Esophagus muscularis mucosa (tissue), 3 donors: ENCODE data around the gene ASXL1.
"Not testable (repeated sequence)": the region's sequence is repeated elsewhere in the genome, so short reads cannot be mapped to it uniquely, and the experiment has no call there.

Experiments
- EP300 ChIP-seq: sonication (generic); formaldehyde crosslinking; IDR thresholded peaks from one replicate; pipeline ENCODE4 v1.6.1; 2017; ENCODE audit warnings: antibody characterized with exemption
- TF ChIP-seq, protein P1 (sequence below), 3 experiments: fragments of 200-600 bp in 2 of 3; fragments of 450-650 bp in 1 of 3; sonication (generic) in 2 of 3; IDR thresholded peaks; one replicate each; pipeline ENCODE4 v1.5.1; 2017 to 2019; ENCODE audit warnings: antibody characterized with exemption in 3 of 3, mild to moderate bottlenecking in 2 of 3, moderate library complexity in 1 of 3

- TF ChIP-seq EP300, result not testable (repeated sequence)
- TF ChIP-seq, protein P1, sequence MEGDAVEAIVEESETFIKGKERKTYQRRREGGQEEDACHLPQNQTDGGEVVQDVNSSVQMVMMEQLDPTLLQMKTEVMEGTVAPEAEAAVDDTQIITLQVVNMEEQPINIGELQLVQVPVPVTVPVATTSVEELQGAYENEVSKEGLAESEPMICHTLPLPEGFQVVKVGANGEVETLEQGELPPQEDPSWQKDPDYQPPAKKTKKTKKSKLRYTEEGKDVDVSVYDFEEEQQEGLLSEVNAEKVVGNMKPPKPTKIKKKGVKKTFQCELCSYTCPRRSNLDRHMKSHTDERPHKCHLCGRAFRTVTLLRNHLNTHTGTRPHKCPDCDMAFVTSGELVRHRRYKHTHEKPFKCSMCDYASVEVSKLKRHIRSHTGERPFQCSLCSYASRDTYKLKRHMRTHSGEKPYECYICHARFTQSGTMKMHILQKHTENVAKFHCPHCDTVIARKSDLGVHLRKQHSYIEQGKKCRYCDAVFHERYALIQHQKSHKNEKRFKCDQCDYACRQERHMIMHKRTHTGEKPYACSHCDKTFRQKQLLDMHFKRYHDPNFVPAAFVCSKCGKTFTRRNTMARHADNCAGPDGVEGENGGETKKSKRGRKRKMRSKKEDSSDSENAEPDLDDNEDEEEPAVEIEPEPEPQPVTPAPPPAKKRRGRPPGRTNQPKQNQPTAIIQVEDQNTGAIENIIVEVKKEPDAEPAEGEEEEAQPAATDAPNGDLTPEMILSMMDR (IDR thresholded peaks at IDR 0.05), result not testable (repeated sequence)
These were observed 25.3 kb downstream of the ASXL1 start for GRCh38 chr20:32383441-32383840.
